ENCODE data around the gene CORO1C. TPM values are rescaled to one million over a fixed set of nuclear protein-coding genes. Genes with fewer than 3 reads are reported as not detected.

CORO1C gene
- total and polyA plus RNA-seq, 9 of the 15 experiments (the other 6 are each of a cell fraction or from before 2014, with no cell fraction given), result 55.2 to 280 (median 150) TPM

GRCh38 chr12:108614041-108614440 is 117.3 kb downstream of the CORO1C start (continued):
- TF ChIP-seq KDM2B (CRISPR knock-in tag; IDR thresholded peaks at IDR 0.05), result no peak
- TF ChIP-seq, protein P1, sequence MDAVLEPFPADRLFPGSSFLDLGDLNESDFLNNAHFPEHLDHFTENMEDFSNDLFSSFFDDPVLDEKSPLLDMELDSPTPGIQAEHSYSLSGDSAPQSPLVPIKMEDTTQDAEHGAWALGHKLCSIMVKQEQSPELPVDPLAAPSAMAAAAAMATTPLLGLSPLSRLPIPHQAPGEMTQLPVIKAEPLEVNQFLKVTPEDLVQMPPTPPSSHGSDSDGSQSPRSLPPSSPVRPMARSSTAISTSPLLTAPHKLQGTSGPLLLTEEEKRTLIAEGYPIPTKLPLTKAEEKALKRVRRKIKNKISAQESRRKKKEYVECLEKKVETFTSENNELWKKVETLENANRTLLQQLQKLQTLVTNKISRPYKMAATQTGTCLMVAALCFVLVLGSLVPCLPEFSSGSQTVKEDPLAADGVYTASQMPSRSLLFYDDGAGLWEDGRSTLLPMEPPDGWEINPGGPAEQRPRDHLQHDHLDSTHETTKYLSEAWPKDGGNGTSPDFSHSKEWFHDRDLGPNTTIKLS (IDR thresholded peaks at IDR 0.05; ENCODE audit: borderline replicate concordance, low read depth), result no peak
- TF ChIP-seq BRF2 (IDR thresholded peaks at IDR 0.05; ENCODE audit: borderline replicate concordance, insufficient read depth, insufficient read length), result no peak
- TF ChIP-seq CXXC5 (CRISPR knock-in tag; IDR thresholded peaks at IDR 0.05), result no peak
- TF ChIP-seq ZKSCAN3 (CRISPR knock-in tag; IDR thresholded peaks at IDR 0.05), result no peak
- TF ChIP-seq SREBF2 (CRISPR knock-in tag; IDR thresholded peaks at IDR 0.05), result no peak
- no peak for TF ChIP-seq REST (IDR thresholded peaks at IDR 0.05; ENCODE audit: borderline replicate concordance)
- no peak for TF ChIP-seq REST (CRISPR knock-in tag; IDR thresholded peaks at IDR 0.05; ENCODE audit: low read depth)
- peak; percentile 89 for TF ChIP-seq ADNP (tag; IDR thresholded peaks at IDR 0.05)
- peak; percentile 96 for TF ChIP-seq RBM25 (IDR thresholded peaks at IDR 0.05; ENCODE audit: low read depth, low read length, severe bottlenecking)
- no peak for TF ChIP-seq CTBP1 (IDR thresholded peaks at IDR 0.05; ENCODE audit: borderline replicate concordance)
- TF ChIP-seq, protein P2, sequence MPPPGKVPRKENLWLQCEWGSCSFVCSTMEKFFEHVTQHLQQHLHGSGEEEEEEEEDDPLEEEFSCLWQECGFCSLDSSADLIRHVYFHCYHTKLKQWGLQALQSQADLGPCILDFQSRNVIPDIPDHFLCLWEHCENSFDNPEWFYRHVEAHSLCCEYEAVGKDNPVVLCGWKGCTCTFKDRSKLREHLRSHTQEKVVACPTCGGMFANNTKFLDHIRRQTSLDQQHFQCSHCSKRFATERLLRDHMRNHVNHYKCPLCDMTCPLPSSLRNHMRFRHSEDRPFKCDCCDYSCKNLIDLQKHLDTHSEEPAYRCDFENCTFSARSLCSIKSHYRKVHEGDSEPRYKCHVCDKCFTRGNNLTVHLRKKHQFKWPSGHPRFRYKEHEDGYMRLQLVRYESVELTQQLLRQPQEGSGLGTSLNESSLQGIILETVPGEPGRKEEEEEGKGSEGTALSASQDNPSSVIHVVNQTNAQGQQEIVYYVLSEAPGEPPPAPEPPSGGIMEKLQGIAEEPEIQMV (tag; conservative IDR thresholded peaks at IDR 0.05; ENCODE audit: low read depth), result no peak
- TF ChIP-seq, protein P3, sequence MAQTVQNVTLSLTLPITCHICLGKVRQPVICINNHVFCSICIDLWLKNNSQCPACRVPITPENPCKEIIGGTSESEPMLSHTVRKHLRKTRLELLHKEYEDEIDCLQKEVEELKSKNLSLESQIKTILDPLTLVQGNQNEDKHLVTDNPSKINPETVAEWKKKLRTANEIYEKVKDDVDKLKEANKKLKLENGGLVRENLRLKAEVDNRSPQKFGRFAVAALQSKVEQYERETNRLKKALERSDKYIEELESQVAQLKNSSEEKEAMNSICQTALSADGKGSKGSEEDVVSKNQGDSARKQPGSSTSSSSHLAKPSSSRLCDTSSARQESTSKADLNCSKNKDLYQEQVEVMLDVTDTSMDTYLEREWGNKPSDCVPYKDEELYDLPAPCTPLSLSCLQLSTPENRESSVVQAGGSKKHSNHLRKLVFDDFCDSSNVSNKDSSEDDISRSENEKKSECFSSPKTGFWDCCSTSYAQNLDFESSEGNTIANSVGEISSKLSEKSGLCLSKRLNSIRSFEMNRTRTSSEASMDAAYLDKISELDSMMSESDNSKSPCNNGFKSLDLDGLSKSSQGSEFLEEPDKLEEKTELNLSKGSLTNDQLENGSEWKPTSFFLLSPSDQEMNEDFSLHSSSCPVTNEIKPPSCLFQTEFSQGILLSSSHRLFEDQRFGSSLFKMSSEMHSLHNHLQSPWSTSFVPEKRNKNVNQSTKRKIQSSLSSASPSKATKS (CRISPR knock-in tag; IDR thresholded peaks at IDR 0.05), result no peak
- no peak for TF ChIP-seq POLR3A (IDR thresholded peaks at IDR 0.05; ENCODE audit: borderline replicate concordance, extremely low read depth, insufficient read depth, insufficient read length)
